T-helper 1 cell treated with Interleukin-12 subunit alpha and Interleukin-12 subunit beta and Interleukin-4 antibody, amounts not matched to agents 30 μg/mL and 1 μg/mL, for 36 hours (primary cell): ENCODE results near the gene JPH2.

Experiments
- H3K27ac Mint-ChIP-seq: one replicate; pipeline ENCODE4 v1.8.0; 2021; ENCODE audit warnings: mild to moderate bottlenecking, mixed read lengths
- H3K27me3 Mint-ChIP-seq: one replicate; pipeline ENCODE4 v1.8.0; 2021; ENCODE audit warnings: low read depth, mixed read lengths
- H3K36me3 Mint-ChIP-seq: one replicate; pipeline ENCODE4 v1.8.0; 2021; ENCODE audit warnings: low read depth, mixed read lengths
- H3K4me1 Mint-ChIP-seq: one replicate; pipeline ENCODE4 v1.8.0; 2021; ENCODE audit warnings: low read depth, mixed read lengths
- H3K4me3 Mint-ChIP-seq: one replicate; pipeline ENCODE4 v1.8.0; 2021; ENCODE audit warnings: mild to moderate bottlenecking, moderate library complexity, mixed read lengths
- H3K9me3 Mint-ChIP-seq: one replicate; pipeline ENCODE4 v1.8.0; 2021; ENCODE audit warnings: mixed read lengths

The JPH2 gene

GRCh38 chr20:44104798-44105517 is 82.0 kb downstream of the JPH2 start:
- H3K4me1 Mint-ChIP-seq = no peaks in the 10 kb centered on the region
- H3K27me3 Mint-ChIP-seq = peaks cover 78% of the 10 kb centered on the region
- no peaks in the 10 kb centered on the region for H3K36me3 Mint-ChIP-seq
- no peak overlapping the region for H3K27ac Mint-ChIP-seq
- H3K9me3 Mint-ChIP-seq = peaks cover 22% of the 10 kb centered on the region
- no peak overlapping the region for H3K4me3 Mint-ChIP-seq

- peaks cover 8% of the 10 kb centered on the region for H3K9me3 Mint-ChIP-seq
- no peaks in the 10 kb centered on the region for H3K4me1 Mint-ChIP-seq
- no peaks in the 10 kb centered on the region for H3K36me3 Mint-ChIP-seq
- H3K27ac Mint-ChIP-seq = no peak overlapping the region
- no peak overlapping the region for H3K4me3 Mint-ChIP-seq
- peaks cover 76% of the 10 kb centered on the region for H3K27me3 Mint-ChIP-seq
These were observed 84.4 kb downstream of the JPH2 start for GRCh38 chr20:44102582-44102981.

GRCh38 chr20:44099832-44100231 is 87.2 kb downstream of the JPH2 start:
- no peaks in the 10 kb centered on the region for H3K9me3 Mint-ChIP-seq
- no peak overlapping the region for H3K4me3 Mint-ChIP-seq
- H3K36me3 Mint-ChIP-seq = no peaks in the 10 kb centered on the region
- H3K4me1 Mint-ChIP-seq = no peaks in the 10 kb centered on the region
- no peak overlapping the region for H3K27ac Mint-ChIP-seq
- peaks cover 51% of the 10 kb centered on the region for H3K27me3 Mint-ChIP-seq

DNA sequence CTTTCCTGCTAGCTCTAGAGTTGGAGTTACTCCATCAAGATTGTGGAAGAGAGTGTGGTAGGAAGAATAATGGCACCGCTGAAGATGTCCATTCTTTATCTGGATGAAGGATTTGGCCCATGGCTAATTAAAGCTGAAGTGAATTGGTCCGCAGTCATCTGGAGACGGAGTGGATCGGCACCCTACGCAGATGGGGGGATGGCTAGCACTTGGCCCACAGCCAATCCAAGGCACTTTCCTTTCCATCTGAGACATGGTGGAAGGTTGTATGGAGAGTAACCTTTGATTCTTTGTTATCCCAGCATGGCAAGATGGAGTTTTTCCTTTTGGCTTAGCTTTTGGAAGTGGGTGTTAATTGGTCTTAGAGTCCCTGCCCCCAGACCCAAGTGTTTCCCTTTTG is 88.3 kb downstream of the JPH2 start:
- Mint-ChIP-seq H3K4me1 (no peaks in the 10 kb centered on the region), H3K36me3 (no peaks in the 10 kb centered on the region), H3K27ac (no peak overlapping the region), H3K9me3 (no peaks in the 10 kb centered on the region), H3K27me3 (peaks cover 47% of the 10 kb centered on the region), H3K4me3 (no peak overlapping the region)

DNA sequence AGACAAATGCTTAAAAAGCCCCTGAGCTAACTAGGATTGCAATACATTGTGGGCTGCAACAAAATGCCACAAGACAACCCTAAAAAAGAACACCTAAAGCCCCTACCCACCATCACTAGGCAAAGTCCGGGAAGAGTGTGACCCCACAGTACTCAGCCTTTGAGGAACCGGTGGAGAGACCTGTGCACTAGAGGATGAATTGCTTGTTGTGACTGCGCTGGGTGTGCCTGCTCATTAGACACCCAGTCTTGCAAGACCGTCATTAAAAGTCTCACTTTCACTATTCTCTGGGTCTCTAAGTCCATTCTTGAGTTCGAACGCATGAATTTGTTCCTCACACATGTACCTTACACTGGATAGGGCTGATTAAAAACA is 88.7 kb downstream of the JPH2 start:
- Mint-ChIP-seq H3K36me3 (no peaks in the 10 kb centered on the region), H3K27me3 (peaks cover 44% of the 10 kb centered on the region), H3K9me3 (no peaks in the 10 kb centered on the region), H3K4me1 (no peaks in the 10 kb centered on the region), H3K4me3 (no peak overlapping the region), H3K27ac (no peak overlapping the region)

DNA sequence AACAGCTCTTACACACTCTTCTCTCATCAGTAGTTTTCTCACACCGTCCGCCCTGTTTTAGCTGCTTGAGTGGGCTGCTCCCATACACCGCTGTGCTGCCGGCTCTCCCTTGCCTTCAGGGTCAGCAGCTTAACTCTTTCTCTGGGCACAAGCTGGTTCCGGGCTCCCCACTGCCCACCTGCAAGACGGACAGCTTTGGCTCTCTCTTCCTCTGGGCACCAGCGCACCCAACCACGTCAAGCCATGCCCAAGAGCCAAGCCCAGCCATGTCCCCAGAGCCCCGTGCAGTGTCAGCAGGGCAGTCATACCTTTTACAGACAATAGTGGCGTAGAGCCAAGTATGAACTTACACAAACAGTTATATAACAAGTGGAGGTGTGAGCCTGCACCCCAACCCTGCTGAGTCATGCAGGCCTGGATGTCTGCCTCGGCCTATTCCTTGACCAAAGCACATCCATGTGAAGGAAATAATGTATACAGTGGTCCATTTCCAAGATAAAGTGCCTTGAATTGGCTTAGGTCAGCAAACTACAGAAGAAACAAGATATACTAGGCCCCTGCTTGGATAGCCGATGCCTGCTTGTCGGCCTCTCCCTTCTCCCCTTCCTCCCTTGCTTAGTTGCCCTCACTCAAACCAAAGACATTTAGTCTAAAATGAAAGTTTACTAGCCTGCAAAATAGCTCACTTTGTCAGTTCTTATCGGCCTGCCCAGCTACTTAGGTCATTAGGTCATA is 89.3 kb downstream of the JPH2 start:
- H3K9me3 Mint-ChIP-seq = no peaks in the 10 kb centered on the region
- no peaks in the 10 kb centered on the region for H3K36me3 Mint-ChIP-seq
- H3K4me3 Mint-ChIP-seq = no peak overlapping the region
- peaks cover 43% of the 10 kb centered on the region for H3K27me3 Mint-ChIP-seq
- H3K4me1 Mint-ChIP-seq = peaks cover 2% of the 10 kb centered on the region
- no peak overlapping the region for H3K27ac Mint-ChIP-seq

GRCh38 chr20:44095831-44096230 is 91.2 kb downstream of the JPH2 start:
- no peak overlapping the region for H3K4me3 Mint-ChIP-seq
- H3K9me3 Mint-ChIP-seq = no peaks in the 10 kb centered on the region
- H3K36me3 Mint-ChIP-seq = no peaks in the 10 kb centered on the region
- H3K27ac Mint-ChIP-seq = no peak overlapping the region
- peaks cover 27% of the 10 kb centered on the region for H3K27me3 Mint-ChIP-seq
- peaks cover 4% of the 10 kb centered on the region for H3K4me1 Mint-ChIP-seq

GRCh38 chr20:44093249-44093582 is 93.8 kb downstream of the JPH2 start:
- Mint-ChIP-seq H3K27me3 (peaks cover 13% of the 10 kb centered on the region), H3K4me1 (peaks cover 4% of the 10 kb centered on the region), H3K27ac (no peak overlapping the region), H3K9me3 (no peaks in the 10 kb centered on the region), H3K36me3 (no peaks in the 10 kb centered on the region), H3K4me3 (no peak overlapping the region)

DNA sequence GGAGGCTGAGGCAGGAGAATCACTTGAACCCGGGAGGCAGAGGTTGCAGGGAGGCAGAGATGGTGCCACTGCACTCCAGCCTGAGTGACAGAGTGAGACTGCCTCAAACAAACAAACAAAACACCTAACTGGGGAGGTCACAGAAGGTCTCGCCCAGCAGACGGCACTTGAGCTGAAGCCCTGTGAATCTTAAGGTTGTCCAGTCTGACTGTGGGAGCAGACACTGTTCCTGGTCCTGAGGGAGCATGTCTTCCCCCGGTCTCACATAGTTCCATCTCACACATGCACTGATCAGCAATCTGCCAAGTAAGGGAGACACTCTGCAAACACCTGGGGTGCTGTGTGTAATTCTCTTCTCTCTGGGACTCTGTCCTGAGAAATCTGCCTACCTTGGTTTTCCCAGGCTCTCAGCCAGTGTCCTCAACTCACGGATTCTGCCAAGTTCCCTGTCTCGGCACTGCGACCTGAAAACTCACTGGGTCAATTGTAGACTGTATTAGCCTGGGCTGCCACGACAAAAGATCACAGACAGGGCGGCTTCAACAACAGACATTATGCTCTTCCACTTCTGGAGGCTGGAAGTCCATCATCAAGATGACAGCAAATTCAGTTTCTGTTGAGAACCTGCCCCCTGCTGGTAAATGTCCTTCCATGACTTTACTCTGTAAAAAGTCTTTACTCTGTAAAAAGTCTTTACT is 94.3 kb downstream of the JPH2 start:
- H3K4me3 Mint-ChIP-seq = no peak overlapping the region
- no peak overlapping the region for H3K27ac Mint-ChIP-seq
- H3K9me3 Mint-ChIP-seq = no peaks in the 10 kb centered on the region
- peaks cover 4% of the 10 kb centered on the region for H3K4me1 Mint-ChIP-seq
- peaks cover 13% of the 10 kb centered on the region for H3K27me3 Mint-ChIP-seq
- H3K36me3 Mint-ChIP-seq = no peaks in the 10 kb centered on the region

DNA sequence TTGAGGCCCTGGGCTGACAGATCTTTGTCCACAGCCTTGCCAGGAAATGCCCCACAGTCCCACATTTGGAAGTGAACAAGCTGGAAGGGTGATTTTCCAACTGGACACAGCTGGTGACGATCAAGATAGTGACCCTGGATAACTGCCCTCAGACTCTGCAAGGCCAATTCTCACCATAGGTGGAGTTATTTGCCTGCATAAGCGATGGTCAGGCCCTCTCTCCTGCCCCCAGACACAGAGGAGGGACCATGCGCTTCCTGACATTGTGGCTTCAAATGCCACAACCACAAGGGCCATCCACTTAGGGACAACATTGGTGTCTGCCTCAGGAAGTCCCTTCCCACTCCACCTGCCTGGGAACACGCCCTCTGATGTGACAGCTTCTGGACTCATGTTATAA is 96.0 kb downstream of the JPH2 start:
- Mint-ChIP-seq H3K36me3 (no peaks in the 10 kb centered on the region), H3K4me3 (no peak overlapping the region)

DNA sequence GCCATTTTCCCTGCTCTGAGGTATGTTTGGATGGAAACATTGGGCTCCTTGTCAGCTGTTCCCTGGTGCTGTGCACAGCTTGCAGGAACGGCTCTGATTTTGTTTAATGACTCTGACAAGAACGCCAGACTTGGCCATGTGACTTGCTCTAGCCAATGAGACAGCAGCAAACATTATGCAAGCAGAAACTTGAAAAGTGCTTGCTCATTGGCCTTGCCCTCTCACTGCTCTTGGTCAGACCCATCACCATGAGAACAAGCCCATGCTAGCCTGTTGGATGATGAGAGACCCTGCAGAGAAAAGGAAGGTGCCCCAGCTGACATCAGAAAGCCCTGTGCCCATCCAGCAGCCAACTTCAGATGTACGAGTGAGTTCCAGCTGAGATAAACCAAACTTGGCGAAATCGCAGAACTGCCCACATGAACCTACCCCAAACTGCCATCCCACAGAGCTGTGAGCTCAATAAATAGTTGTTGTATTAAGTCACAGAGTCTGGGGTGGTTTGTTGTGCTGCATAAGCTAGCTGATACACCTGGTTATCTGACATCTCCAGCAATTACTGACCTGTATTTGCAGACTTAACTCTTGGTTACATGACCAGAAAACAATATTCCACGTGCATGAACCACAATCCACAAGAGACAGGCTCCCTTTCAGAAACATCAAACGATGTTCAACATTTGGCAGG is 96.9 kb downstream of the JPH2 start:
- peaks cover 4% of the 10 kb centered on the region for H3K4me1 Mint-ChIP-seq
- peaks cover 17% of the 10 kb centered on the region for H3K27me3 Mint-ChIP-seq
- no peak overlapping the region for H3K27ac Mint-ChIP-seq
- H3K36me3 Mint-ChIP-seq = no peaks in the 10 kb centered on the region
- no peaks in the 10 kb centered on the region for H3K9me3 Mint-ChIP-seq
- no peak overlapping the region for H3K4me3 Mint-ChIP-seq

More for the DNA sequence above, 96.0 kb downstream of the JPH2 start:
- Mint-ChIP-seq H3K4me1 (peaks cover 4% of the 10 kb centered on the region), H3K27me3 (peaks cover 17% of the 10 kb centered on the region), H3K27ac (no peak overlapping the region), H3K9me3 (no peaks in the 10 kb centered on the region)

DNA sequence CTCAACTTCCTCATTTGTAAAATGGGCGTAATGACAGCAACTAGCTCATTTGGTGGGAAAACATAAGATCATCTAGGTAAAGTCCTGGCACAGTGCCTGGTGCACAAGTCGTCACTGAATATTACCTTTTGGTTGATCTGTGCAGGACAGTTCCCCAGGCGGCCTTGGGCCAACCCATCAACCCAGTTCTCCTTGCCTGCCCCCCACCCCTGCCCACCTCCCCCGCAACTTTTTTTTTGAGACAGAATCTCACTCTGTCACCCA is 99.2 kb downstream of the JPH2 start:
- Mint-ChIP-seq H3K4me1 (peaks cover 2% of the 10 kb centered on the region), H3K27ac (no peak overlapping the region), H3K4me3 (no peak overlapping the region), H3K36me3 (no peaks in the 10 kb centered on the region), H3K9me3 (no peaks in the 10 kb centered on the region), H3K27me3 (peaks cover 5% of the 10 kb centered on the region)

DNA sequence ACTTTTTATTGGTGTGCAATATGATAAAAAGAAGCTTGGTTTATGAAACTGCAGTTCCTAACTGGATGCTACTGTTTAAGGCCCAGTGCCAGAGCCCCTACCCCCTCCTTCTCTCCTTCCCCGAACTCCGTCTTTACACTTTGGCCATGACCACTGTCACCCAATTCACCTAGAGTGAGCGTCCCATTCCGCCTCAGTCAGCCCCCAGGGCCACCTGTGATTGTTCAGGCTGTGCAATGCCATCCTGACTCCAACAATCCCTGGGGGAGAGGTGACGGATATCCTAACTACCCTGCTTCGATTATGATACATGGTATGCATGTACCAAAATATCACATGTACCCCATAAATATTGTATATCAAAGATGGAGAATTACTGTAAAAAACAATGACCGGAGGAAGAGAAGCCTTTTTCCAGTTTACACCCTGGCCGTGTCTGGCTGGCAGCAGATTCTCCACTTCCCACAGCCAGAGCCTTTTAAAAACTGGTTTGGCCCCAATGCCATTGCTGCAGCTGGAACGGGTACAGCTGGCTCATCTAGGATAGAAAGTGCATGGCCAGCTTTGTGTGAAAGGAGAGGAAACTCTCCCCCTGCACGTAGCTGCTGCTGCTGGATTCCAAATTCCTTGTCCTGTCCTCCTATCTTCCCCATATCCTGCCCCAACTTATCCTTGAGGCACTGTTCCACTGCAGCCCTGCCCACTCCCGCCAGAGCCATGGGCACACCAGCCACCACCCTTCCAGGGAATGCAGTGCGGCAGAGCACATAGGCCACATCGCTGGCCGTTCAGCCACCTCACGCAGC is 99.7 kb downstream of the JPH2 start:
- peaks cover 4% of the 10 kb centered on the region for H3K27me3 Mint-ChIP-seq
- H3K9me3 Mint-ChIP-seq = no peaks in the 10 kb centered on the region
- no peak overlapping the region for H3K4me3 Mint-ChIP-seq
- no peaks in the 10 kb centered on the region for H3K36me3 Mint-ChIP-seq
- peaks cover 2% of the 10 kb centered on the region for H3K4me1 Mint-ChIP-seq
- no peak overlapping the region for H3K27ac Mint-ChIP-seq
